GM19328 (cell line): Measurements from ENCODE around the gene JAML.

ENCODE experiments used
- ATAC-seq: cut with Tn5 transposase; IDR thresholded peaks from one replicate; pipeline ENCODE4 v1.9.1; 2021; ENCODE audit warnings: mild to moderate bottlenecking, moderate library complexity; ENCODE audit not compliant: unreplicated experiment

JAML gene

DNA sequence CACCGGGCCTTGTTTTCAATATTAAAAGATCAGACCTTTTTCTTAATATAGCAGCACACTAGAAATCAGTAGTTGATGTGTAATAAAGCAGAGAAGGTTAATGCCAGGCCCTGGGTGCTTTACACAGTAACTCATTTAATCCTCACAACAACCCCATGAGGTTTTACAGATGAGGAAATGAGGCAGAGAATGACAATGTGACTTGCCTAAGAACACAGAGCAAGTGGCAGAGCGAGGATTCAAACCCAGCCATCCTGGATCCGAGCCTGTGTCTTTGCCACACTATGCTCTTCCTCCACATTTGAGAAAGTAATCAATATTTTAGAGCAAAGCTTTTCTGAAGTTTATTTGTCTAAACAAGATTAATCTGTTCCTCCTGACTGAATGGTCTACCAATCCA, 7.2 kb downstream of the JAML start:
- no peak for ATAC-seq

DNA sequence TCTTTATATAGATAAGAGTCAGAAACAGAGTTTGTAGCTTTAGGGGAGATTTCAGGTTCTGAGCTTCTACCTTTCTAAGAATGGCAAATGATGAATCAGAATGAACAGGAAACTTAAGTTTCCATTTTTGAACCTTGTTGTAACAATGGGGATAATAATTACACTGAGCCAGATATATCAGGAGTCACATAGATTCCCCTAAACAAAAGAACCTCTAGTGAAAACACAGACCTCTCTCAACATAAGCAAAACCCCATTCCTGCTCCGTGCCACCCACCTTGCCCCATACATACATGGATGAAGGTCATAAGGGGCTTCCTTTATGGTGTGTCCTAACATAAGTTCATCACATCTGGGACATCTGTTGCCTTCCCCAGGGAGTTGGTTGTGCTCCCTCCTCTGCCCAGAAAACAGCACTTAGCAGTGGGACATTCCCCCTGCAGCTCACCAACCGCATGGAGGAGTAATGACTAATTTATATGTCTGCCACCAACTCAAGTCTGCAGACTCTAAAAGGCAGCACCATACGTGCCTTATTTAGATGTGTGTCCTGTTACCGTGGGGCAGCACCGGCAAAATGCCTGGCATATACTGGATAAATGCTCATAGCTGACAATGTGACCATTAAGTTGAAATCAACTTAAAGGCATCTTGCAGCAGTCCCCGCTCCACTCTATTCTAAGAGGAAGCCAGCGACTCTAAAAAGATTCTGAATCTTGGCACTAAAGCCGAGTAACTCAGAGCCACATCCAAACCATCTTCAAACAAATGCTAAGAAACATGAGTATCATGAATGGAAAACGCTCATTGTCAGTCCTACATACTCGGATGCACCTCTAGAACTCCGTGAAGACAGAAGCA, 8.0 kb downstream of the JAML start:
- no peak for ATAC-seq

GRCh38 chr11:118215765-118216164, 9.0 kb downstream of the JAML start:
- no peak for ATAC-seq

DNA sequence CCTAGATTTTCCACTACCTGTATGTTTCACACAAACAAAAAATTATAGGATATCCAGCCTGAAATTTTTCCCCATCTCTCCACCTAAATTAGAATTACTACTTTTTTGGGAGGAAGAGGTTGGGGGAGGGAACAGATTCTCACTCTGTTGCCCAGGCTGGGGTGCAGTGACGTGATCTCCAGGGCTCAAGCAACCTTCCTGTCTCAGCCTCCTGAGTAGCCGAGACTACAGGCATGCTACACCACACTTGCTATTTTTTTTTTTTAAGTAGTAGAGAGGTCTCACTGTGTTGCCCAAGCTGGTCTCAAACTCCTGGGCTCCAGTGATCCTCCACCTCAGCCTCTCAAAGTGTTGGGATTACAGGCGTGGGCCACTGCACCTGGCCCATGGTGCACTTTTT, 9.5 kb downstream of the JAML start:
- no peak for ATAC-seq

GRCh38 chr11:118214210-118214914, 10.4 kb downstream of the JAML start:
- no peak for ATAC-seq

- no peak for ATAC-seq
Observed at GRCh38 chr11:118213781-118214180, 11.0 kb downstream of the JAML start.

- ATAC-seq: no peak
Observed at GRCh38 chr11:118213201-118213600, 11.6 kb downstream of the JAML start.

DNA sequence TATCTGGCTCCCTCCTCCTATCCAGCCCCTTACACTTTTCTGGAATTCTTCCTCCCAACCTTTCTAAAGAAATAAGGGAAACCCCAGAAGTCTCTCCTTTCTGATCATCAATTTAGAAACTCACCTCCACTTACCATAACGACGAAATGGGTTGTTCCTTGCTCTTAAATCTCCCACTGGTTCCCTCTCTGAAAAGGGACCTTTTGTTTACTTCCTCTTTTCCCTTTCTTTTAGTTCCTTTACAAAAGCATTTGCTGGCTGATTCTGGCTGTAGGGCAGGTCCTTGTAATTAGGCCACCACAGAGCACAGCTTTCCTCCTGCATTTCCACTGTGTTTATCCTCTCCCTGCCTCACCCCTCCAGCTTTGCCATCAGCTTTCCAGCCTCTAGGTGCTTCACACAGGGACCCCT, 12.0 kb downstream of the JAML start:
- ATAC-seq: no peak

GRCh38 chr11:118212131-118212725, 12.6 kb downstream of the JAML start:
- ATAC-seq: no peak

GRCh38 chr11:118211006-118211405, 13.8 kb downstream of the JAML start:
- no peak for ATAC-seq

GRCh38 chr11:118210323-118210722, 14.5 kb downstream of the JAML start:
- no peak for ATAC-seq

- ATAC-seq: no peak
Observed at GRCh38 chr11:118209033-118209432, 15.8 kb downstream of the JAML start.

- ATAC-seq: no peak
Observed at GRCh38 chr11:118207079-118207478, 17.7 kb downstream of the JAML start.

GRCh38 chr11:118206391-118207031, 18.3 kb downstream of the JAML start:
- no peak for ATAC-seq

DNA sequence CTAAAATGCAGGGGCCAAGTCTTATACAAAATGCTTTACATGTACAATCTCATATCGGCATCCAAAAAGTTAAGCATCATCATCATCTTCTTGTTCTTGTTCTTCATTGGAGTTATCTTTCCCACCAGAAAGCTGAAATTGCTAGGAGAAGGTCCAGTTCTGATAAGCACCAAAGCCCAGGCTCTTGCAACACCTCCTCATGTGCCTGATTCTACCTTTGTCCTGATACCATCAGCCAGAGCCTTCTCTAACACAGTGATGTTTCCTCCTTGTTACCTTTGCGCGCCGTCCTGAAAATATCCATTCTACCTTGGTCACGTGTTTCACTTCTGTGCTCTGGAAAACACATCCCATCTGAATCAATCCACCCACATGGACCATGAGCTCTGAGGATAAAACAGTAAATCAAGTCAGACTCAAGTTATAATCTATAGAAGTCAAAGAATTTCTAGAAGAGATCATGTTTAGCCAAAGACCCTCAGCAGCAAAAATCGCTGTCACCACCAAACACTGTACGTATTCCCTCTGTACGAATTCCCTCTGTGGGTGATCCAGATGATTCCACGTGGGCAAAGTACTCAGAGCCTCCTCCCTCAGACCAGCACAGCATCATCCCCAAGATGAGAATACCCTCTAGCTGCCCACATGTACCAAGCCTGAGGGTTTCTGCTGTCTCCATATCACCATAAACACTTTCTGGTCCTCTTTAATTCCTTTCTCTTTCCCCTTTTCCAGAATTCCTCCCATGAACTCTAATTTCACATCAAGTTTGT, 19.0 kb downstream of the JAML start:
- ATAC-seq: no peak

GRCh38 chr11:118202599-118203422, 22.0 kb downstream of the JAML start:
- ATAC-seq: no peak

DNA sequence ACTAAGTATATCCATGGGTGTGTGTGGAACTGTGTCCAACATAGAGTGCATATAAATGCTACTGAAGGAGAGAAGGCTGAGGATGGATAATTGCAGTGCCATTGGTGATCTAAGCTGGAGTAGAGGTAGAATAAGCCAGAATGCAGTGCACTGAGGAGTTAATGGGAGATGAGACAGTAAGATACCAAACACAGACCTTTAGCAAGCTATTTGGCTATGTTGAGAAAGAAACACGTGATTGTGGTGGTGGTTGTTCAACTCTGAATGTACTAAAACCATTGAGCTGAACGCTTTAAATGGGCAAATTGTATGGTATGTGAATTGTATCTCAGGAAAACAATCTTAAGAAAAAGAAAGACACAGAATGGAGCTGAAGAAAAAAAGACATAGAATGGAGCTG, 22.8 kb downstream of the JAML start:
- no peak for ATAC-seq

GRCh38 chr11:118200901-118201680, 23.7 kb downstream of the JAML start:
- ATAC-seq: no peak

DNA sequence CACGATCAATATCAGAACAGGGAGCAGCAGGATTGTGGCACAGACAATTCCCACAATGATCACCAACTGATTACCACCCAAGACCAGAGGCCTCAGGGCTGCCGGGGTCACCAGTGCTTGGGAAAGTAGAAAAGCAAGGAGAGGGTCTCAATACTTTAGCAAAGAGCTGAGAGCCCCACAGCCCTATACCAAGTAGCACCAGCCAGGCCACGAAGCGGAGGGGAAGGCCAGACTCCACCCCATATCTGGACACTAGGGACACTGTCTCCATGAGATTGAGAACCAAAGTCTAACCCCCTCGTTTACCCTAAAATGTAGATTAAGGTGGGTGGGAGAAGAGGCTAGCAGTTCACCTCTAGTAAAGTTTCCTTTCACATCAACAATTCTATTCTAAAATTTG, 24.3 kb downstream of the JAML start:
- ATAC-seq: no peak
